Activated CD8-positive, alpha-beta memory T cell treated with anti-CD3 and anti-CD28 coated beads, Interleukin-2, amount 50 U/mL, for 24 hours (primary cell): ENCODE results near the gene ENOX2.
"Not testable (repeated sequence)": the region's sequence is repeated elsewhere in the genome, so short reads cannot be mapped to it uniquely, and the experiment has no call there.

Source experiments
- DNase-seq: peaks from one replicate; pipeline ENCODE4 v3.0.0-alpha.2; 2020; ENCODE audit errors: extremely low read depth

ENOX2 gene

GRCh38 chrX:130902783-130903613, at the start of gene ENOX2:
TSS of gene ENOX2 (minus strand) at chrX:130903209. CDS start at chrX:130703216, 199,993 bp downstream.
- DNase-seq = peak; percentile 46

GRCh38 chrX:130952266-130953043, 49.4 kb upstream of the ENOX2 start:
- no peak for DNase-seq

GRCh38 chrX:130944230-130944629, 41.2 kb upstream of the ENOX2 start:
- DNase-seq = no peak

- DNase-seq = no peak
Observed at GRCh38 chrX:130937101-130937500, 34.1 kb upstream of the ENOX2 start.

- no peak for DNase-seq
Observed at GRCh38 chrX:130933358-130933757, 30.3 kb upstream of the ENOX2 start.

GRCh38 chrX:130920405-130920804, 17.4 kb upstream of the ENOX2 start:
- not testable (repeated sequence) for DNase-seq

- DNase-seq = not testable (repeated sequence)
Observed at GRCh38 chrX:130919676-130920075, 16.7 kb upstream of the ENOX2 start.

GRCh38 chrX:130918498-130918897, 15.5 kb upstream of the ENOX2 start:
- not testable (repeated sequence) for DNase-seq

- DNase-seq = no peak
Observed at GRCh38 chrX:130916636-130917422, 13.8 kb upstream of the ENOX2 start.

GRCh38 chrX:130915302-130915701, 12.3 kb upstream of the ENOX2 start:
- no peak for DNase-seq

- no peak for DNase-seq
Observed at GRCh38 chrX:130909469-130910136, 6.6 kb upstream of the ENOX2 start.

- no peak for DNase-seq
Observed at GRCh38 chrX:130906776-130907175, 3.8 kb upstream of the ENOX2 start.

GRCh38 chrX:130902446-130902782, 595 bp downstream of the ENOX2 start:
- DNase-seq = no peak

- DNase-seq = no peak
Observed at GRCh38 chrX:130896802-130897501, 6.1 kb downstream of the ENOX2 start.

GRCh38 chrX:130896026-130896425, 7.0 kb downstream of the ENOX2 start:
- DNase-seq = no peak

- no peak for DNase-seq
Observed at GRCh38 chrX:130895299-130895698, 7.7 kb downstream of the ENOX2 start.

GRCh38 chrX:130893356-130894085, 9.5 kb downstream of the ENOX2 start:
- DNase-seq = no peak

- DNase-seq = no peak
Observed at GRCh38 chrX:130887376-130887775, 15.6 kb downstream of the ENOX2 start.

GRCh38 chrX:130885996-130886395, 17.0 kb downstream of the ENOX2 start:
- no peak for DNase-seq

GRCh38 chrX:130885508-130885907, 17.5 kb downstream of the ENOX2 start:
- no peak for DNase-seq
